Uterus (tissue), 2 donors: ENCODE data around the gene ATXN2.

ENCODE experiments used
- CTCF ChIP-seq, 4 experiments: fragments of 200-600 bp in 2 of 4; fragments of 450-650 bp in 2 of 4; sonication (generic) in 2 of 4; IDR thresholded peaks; one replicate each; pipeline ENCODE4 v1.5.1; 2016 to 2019; ENCODE audit warnings: antibody characterized with exemption in 4 of 4, mild to moderate bottlenecking in 2 of 4, moderate library complexity in 1 of 4
- POLR2A ChIP-seq, 2 donors: fragments of 450-650 bp; IDR thresholded peaks; one replicate each; pipeline ENCODE4 v1.6.1; 2016; ENCODE audit warnings: antibody characterized with exemption in 2 of 2, mild to moderate bottlenecking in 1 of 2, moderate library complexity in 1 of 2

- TF ChIP-seq POLR2A (IDR thresholded peaks at IDR 0.05): no peak
- no peak for TF ChIP-seq CTCF (IDR thresholded peaks at IDR 0.05)
Measured at GRCh38 chr12:111573476-111573875, 25.6 kb downstream of the ATXN2 start.
